GM12892 (cell line): ENCODE data around the gene MYO18B.

Experiments
- POLR2A ChIP-seq: IDR thresholded peaks from 2 replicates; pipeline ENCODE4 v1.6.1; 2011; ENCODE audit warnings: low read depth, low read length, control low read depth
- POLR2AphosphoS5 ChIP-seq: IDR thresholded peaks from 2 replicates; pipeline ENCODE4 v1.6.1; 2011; ENCODE audit warnings: low read depth, low read length, control low read depth
- TAF1 ChIP-seq: IDR thresholded peaks from 2 replicates; pipeline ENCODE4 v1.6.1; 2011; ENCODE audit warnings: low read depth, mild to moderate bottlenecking, control low read depth, low read length, borderline replicate concordance

DNA sequence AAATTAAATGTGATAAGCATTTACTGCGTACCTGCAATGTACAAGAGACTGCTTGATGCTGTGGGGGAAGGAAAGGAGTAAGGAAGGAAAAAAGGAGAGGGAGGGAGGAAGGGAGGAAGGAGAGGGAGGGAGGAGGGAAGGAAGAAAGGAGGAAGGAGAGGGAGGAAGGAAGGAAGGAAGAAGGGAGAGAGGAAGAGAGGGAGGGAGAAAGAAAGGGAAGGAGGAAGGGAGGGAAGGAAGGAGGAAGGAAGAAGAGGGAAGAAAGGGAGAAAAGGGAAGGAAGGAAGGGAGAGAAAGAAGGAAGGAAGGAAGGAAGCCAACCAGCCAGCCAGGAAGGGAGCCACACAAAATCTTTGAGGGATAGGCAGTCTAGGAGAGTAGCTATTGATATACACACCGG, 44.0 kb upstream of the MYO18B start:
- TF ChIP-seq POLR2A = no peak
- TF ChIP-seq POLR2AphosphoS5 = no peak
- no peak for TF ChIP-seq TAF1
